GM21360 (cell line): ENCODE measurements around the gene ADAMTS17.
"Not testable (repeated sequence)": the region's sequence is repeated elsewhere in the genome, so short reads cannot be mapped to it uniquely, and the experiment has no call there.

Source experiments
- ATAC-seq: cut with Tn5 transposase; IDR thresholded peaks from one replicate; pipeline ENCODE4 v1.9.1; 2021; ENCODE audit warnings: mild to moderate bottlenecking, moderate library complexity; ENCODE audit not compliant: unreplicated experiment

Gene ADAMTS17

GRCh38 chr15:100340721-100341238 is 995 bp downstream of the ADAMTS17 start:
- no peak for ATAC-seq

DNA sequence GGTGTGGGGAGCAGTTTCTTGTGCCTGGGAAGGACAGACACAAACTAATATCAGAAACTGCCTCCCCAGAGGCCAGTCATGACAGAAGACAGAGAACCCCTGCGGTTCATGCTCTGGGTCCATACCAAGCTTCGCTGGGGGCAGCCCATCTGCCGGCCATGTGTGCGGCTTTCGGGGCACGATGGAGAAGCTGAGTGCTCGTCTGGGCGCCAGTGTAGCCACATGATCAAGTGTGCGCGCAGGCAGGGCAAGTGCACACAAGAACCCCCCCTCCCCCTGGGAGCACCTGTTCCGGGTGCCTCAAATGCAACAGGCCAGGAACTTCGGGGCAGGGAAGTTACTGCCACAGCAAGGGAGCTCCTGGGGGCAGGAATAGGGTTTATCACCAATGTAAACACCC is 1.8 kb downstream of the ADAMTS17 start:
- ATAC-seq = no peak

DNA sequence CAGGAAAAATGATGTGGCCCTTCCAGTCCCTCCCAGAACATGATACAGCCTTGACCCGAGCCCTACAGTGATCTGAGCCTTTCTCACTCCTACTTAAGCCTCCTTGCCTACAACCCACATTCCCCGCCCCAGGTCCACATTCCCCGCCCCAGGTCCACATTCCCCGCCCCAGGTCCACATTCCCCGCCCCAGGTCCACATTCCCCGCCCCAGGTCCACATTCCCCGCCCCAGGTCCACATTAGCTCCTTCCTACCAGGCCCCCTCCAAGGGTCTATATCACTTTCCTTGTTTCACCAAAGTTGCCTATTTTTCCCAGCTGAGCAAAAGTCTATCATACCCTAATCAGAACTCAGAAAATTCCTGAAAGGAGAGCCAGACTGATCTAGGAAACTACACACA is 2.3 kb downstream of the ADAMTS17 start:
- ATAC-seq = not testable (repeated sequence)

- ATAC-seq = peak; percentile 48
These were observed 2.8 kb downstream of the ADAMTS17 start for GRCh38 chr15:100338971-100339444.

DNA sequence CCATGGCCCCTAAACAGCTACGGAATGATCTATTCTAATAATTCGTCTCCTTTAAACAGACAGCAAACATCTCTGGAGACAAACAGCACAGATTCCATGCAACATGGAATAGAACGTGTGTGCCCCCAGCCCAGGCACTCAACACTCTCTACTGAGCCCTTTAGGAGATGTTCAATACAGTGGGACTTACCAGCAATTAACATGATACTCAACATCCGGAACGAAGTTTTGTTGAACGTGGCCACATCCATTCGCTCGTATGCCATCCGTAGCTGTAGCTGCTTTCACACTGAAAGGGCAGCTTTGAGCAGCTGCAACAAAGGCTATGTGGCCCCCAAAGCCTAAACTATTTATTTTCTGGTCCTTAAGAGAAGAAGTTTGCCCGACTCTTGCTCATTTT is 3.5 kb downstream of the ADAMTS17 start:
- no peak for ATAC-seq

DNA sequence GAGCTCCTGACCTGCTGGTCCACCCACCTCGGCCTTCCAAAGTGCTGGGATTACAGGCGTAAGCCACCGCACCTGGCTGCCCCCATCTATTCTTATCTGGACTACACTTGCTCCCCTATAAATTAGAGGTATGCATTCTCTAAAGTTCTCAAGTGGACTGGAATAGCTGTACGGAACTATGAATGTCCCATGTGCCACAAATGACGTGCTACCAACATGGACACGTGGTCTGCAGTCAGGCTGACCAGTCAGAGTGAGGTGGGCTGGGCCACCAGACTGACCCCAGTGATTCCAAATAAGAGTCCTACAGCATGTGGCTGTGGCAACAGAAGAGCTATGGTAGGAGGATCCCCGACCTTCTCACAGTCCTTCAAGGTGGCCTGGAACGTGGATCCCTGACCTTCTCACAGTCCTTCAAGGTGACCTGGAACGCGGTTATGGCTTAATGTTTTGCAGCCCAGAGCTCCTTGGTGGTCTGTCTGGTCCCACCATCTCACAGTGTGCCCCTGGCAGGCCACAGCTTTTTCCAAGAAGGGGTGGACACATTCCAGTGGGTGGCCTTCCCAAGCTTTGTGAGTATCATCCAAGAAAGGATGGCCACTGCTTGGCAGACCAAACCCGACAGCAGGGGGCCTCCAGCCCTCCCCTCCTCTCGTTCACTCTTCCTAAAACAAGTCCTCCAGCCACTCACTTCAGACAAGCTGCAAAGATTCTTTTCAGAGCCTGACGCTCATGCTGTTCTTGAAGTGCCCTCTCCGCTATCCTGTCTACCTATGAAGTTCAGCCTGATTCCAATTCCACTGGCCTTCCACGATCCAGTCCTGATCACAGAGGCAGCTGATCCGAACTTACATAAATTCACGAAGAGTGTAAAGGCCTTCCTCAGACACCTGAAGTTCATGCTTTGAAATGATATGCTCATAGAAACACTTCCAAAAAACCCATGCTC is 4.4 kb downstream of the ADAMTS17 start:
- no peak for ATAC-seq

GRCh38 chr15:100336061-100336460 is 5.7 kb downstream of the ADAMTS17 start:
- no peak for ATAC-seq

DNA sequence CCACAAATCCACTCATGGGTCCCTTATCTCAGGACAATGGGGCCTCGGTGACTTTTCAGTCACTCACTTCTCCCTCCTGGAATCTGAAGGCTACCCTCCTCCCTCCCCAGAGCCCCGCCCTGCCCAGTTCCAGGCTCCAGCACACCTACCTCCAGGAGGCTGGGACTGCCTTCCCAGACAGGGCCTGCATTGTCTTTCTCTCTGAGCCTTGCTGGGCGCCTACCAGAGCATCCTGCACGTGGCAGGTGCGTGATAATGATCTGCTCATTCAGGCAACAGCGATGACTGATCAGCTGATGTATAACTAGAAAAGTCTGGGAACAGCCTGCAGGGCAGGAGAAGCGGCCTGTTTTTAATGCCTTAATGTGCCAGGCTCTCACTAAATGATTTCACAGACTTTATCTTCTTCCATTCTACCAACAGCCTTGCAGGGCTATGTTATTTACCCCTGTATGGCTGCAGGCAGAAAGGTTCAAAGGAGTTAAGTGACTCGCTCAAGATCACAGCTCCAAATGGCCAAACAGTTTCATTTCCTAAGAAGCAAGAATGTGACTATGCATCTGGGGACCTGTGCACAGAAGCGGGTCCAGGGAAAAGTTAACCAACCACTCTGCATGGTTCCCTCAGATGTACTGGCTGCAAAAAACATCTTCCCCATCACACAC is 6.3 kb downstream of the ADAMTS17 start:
- ATAC-seq = no peak

GRCh38 chr15:100334905-100335304 is 6.9 kb downstream of the ADAMTS17 start:
- ATAC-seq = no peak

DNA sequence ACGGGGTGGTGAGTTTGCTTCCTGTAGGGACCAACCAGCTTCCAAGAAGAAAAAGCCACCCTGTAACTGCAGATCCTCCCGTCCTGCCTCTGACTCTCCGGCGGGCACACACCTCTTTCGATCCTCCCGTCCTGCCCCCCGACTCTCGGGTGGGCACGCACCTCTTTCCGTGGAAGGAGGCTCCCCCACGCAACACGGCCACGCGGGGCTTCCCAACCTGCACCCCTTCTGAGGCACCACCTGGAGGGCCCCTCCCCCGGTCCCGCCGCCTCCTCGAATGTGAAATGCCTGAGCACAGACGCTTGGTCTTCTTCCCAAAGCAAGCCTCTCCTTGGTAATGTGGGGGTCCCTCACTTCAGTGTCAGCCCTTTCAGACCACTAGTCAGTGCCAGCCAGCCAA is 7.3 kb downstream of the ADAMTS17 start:
- ATAC-seq = no peak

DNA sequence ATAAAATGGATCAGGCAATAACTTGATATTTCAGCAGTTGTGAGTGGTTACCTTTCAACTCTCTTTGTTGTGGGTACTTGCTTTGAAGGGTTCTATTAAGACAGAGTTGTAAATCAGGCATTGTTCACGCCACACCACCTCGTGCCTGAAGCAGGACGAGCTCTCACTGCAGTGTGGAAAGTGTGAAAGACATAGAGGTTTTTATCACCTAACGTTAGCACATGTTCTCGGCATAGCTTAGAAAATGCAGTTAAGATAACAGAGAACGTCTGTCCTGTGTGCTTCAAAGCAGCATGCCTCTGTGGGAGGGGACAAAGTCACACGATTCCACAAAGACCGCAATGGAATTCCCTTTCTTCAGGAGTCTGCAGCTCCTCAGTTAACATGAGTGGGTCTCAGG is 7.8 kb downstream of the ADAMTS17 start:
- ATAC-seq = no peak

DNA sequence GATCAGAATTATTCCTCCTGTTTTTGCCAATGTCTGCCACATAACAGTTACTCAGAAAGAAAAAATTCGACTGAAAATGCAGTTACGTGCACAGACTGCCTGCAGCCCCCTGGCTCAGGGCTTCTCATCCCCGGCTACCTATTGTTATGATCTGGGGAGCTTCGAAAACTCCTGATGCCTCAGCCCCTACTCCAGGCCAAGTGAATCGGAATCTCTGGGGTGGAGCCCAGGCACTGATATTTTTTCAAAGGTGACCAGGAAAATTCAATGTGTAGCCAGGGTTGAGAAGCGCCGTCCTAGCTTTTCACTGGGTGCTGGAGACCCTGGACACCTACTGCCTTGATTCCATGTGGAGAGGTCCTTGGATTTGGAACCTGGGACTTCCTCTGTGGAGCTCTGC is 8.5 kb downstream of the ADAMTS17 start:
- ATAC-seq = no peak

DNA sequence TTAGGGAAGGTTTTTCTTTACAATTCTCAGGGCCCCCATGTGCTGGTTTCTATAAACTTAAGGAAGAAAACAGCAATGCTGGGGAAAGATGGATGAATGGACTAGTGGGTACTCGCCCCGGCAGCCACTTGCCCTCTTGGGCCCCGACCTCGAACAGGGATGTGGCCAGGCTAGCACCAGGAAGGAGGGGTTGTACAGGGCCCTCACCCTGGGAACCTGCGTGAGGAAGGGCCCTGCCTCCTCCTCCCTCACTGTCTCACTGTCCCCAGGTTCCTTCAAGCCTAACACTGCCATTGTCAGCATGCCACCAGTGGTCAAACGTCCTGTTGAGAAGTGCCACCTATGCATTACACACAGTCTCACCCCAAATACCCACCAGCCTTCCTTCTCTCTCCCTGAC is 9.1 kb downstream of the ADAMTS17 start:
- ATAC-seq = no peak

DNA sequence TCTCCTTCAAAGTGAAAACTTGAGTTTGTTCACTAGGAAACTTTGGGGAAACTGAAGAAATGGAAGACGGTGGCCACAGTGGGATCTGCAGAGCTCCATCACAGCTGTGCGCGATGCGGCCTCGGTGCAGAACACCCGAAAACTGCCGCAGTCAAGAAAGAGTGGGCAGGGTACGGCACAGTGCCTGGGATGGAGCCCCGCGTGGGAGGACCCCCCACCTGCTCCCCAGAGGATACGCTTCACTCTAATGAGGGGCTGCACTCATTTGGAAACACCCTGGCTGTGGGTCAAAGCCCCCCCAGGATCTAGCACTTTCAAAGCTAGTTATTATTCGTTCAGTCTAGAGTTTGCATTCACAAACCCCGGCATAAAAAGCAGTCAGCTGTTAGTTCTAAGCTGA is 9.5 kb downstream of the ADAMTS17 start:
- no peak for ATAC-seq

- ATAC-seq = no peak
These were observed 11.1 kb downstream of the ADAMTS17 start for GRCh38 chr15:100330629-100331215.

GRCh38 chr15:100330221-100330620 is 11.6 kb downstream of the ADAMTS17 start:
- no peak for ATAC-seq

DNA sequence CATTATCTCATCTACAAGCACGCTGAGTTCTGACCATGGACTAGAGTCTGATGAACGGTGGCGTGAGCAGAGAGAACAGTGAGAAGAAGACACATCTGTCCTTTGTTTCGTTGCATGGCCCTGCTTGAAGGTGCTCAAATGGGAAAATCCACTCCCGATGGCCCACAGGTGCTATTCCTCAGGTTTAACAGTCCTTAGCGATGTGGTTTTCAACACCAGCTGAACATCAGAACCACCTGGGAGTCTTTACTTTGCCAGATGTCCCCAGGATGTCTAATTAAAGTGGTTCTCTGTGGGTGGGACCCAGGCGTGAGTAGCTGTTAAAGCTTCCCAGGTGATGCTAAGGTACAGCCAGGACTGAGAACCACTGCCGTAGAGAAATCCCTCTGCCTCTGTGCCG is 13.0 kb downstream of the ADAMTS17 start:
- no peak for ATAC-seq

DNA sequence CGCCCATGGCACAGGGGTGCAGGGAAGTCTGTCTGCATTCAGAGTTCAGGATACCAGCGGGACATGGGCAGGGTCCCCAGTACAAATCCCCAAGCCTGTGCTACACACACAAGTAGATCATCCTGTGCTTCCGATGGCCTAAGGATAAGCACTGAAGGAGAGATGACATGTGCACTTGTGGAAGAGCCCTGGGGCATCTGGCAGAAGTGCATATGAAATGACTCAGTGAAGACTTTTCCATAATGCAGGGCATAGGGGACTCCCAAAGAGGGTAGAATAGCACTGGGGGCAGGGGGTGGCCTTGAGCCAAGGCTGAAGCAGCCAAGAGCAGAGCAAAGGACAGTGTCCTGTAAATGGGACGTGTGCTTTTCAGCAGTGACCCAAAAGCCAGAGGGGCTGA is 22.9 kb downstream of the ADAMTS17 start:
- no peak for ATAC-seq

- ATAC-seq = no peak
These were observed 26.9 kb downstream of the ADAMTS17 start for GRCh38 chr15:100314809-100315400.

DNA sequence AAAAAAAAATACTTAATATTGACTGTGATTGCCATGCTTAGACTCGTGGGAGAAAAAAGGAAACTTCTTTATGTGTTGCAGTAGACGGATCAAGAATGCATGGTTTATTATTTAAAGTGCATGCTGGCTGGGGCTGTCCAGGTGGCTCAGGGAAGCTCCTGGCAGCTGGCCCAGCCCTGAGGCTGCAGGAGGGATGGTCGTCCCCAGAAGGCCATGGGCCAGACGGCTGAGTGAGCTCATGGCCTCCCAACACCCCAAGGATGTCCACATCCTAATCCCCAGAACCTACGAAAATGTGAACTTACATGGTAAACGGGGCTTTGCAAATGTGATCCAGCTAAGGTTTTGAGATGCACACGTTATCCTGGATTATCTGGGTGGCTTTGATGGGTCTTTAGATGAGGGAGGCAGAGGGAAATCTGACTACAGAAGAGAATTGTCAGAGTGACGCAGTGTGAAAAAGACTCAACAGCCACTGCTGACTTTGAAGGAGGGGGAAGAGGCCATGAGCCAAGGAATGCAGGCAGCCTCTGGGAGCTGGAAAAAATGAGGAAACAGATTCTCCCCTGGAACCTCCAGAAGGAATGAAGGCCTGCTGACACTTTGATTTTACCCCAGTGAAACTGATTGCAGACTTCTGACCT is 29.8 kb downstream of the ADAMTS17 start:
- ATAC-seq = no peak
